Mesothelial cell of epicardium (in vitro differentiated cells): ENCODE results near the gene SNX7. TPM values are rescaled to one million over a fixed set of nuclear protein-coding genes. Genes with fewer than 3 reads are reported as not detected.

ENCODE experiments used
- DNase-seq, 2 experiments: peaks; one replicate each; pipeline ENCODE4 v3.0.0; 2021; ENCODE audit warnings: low spot score in 2 of 2; ENCODE audit not compliant: unreplicated experiment in 2 of 2
- H3K27ac Mint-ChIP-seq: 2 replicates; pipeline ENCODE4 v1.8.0; 2021; ENCODE audit warnings: mixed read lengths
- H3K27me3 Mint-ChIP-seq: 2 replicates; pipeline ENCODE4 v1.8.0; 2021; ENCODE audit warnings: low read depth, mixed read lengths
- H3K36me3 Mint-ChIP-seq: 2 replicates; pipeline ENCODE4 v1.8.0; 2021; ENCODE audit warnings: mixed read lengths
- H3K4me1 Mint-ChIP-seq: 2 replicates; pipeline ENCODE4 v1.8.0; 2021; ENCODE audit warnings: mixed read lengths
- H3K4me3 Mint-ChIP-seq: 2 replicates; pipeline ENCODE4 v1.8.0; 2021; ENCODE audit warnings: mild to moderate bottlenecking, moderate library complexity, mixed read lengths
- H3K9me3 Mint-ChIP-seq: 2 replicates; pipeline ENCODE4 v1.8.0; 2021; ENCODE audit warnings: mixed read lengths
- CTCF ChIP-seq: fragments of 200-600 bp; sonication (generic); IDR thresholded peaks from one replicate; pipeline ENCODE4 v1.5.0; 2021; ENCODE audit warnings: antibody characterized with exemption; ENCODE audit not compliant: unreplicated experiment
- total RNA-seq: library from RNA; stranded (reverse); gene quantifications from 3 replicates; pipeline ENCODE4 v1.2.1, GENCODE V29; 2021

The SNX7 gene
- total RNA-seq, 1 donor from 2014 or later, result 16.1 TPM

GRCh38 chr1:98766255-98766654 lies 104.7 kb downstream of the SNX7 start:
- Mint-ChIP-seq H3K36me3 (peaks cover 3% of the 10 kb centered on the region), H3K4me1 (no peaks in the 10 kb centered on the region), H3K4me3 (no peak overlapping the region), H3K9me3 (no peaks in the 10 kb centered on the region), H3K27me3 (no peaks in the 10 kb centered on the region), H3K27ac (no peak overlapping the region)
- TF ChIP-seq CTCF, result no peak
- DNase-seq, result no peak

- H3K36me3 Mint-ChIP-seq, result no peaks in the 10 kb centered on the region
- no peaks in the 10 kb centered on the region for H3K27me3 Mint-ChIP-seq
- TF ChIP-seq CTCF, result no peak
- H3K27ac Mint-ChIP-seq, result no peak overlapping the region
- no peaks in the 10 kb centered on the region for H3K4me1 Mint-ChIP-seq
- H3K4me3 Mint-ChIP-seq, result no peak overlapping the region
- no peaks in the 10 kb centered on the region for H3K9me3 Mint-ChIP-seq
- DNase-seq, result no peak
Measured at GRCh38 chr1:98769162-98769561, 107.6 kb downstream of the SNX7 start.

- H3K4me1 Mint-ChIP-seq, result no peaks in the 10 kb centered on the region
- no peak overlapping the region for H3K27ac Mint-ChIP-seq
Measured at GRCh38 chr1:98781906-98782305, 120.4 kb downstream of the SNX7 start.

GRCh38 chr1:98783821-98784220 lies 122.3 kb downstream of the SNX7 start:
- H3K4me3 Mint-ChIP-seq, result no peak overlapping the region
- no peak for TF ChIP-seq CTCF
- peaks cover 31% of the 10 kb centered on the region for H3K9me3 Mint-ChIP-seq
- H3K36me3 Mint-ChIP-seq, result peaks cover 5% of the 10 kb centered on the region
- H3K27ac Mint-ChIP-seq, result no peak overlapping the region
- H3K27me3 Mint-ChIP-seq, result no peaks in the 10 kb centered on the region
- no peak for DNase-seq
- no peaks in the 10 kb centered on the region for H3K4me1 Mint-ChIP-seq

More at GRCh38 chr1:98781906-98782305, 120.4 kb downstream of the SNX7 start:
- Mint-ChIP-seq H3K9me3 (peaks cover 20% of the 10 kb centered on the region), H3K36me3 (peaks cover 5% of the 10 kb centered on the region), H3K4me3 (no peak overlapping the region), H3K27me3 (no peaks in the 10 kb centered on the region)
- no peak for TF ChIP-seq CTCF
- DNase-seq, result no peak

- no peak for DNase-seq
- Mint-ChIP-seq H3K4me1 (no peaks in the 10 kb centered on the region), H3K9me3 (peaks cover 15% of the 10 kb centered on the region), H3K36me3 (no peaks in the 10 kb centered on the region), H3K4me3 (no peak overlapping the region), H3K27ac (no peak overlapping the region), H3K27me3 (peaks cover 15% of the 10 kb centered on the region)
- TF ChIP-seq CTCF, result no peak
Measured at GRCh38 chr1:98791498-98791897, 130.0 kb downstream of the SNX7 start.

- peaks cover 15% of the 10 kb centered on the region for H3K27me3 Mint-ChIP-seq
- DNase-seq, result no peak
- H3K4me3 Mint-ChIP-seq, result no peak overlapping the region
- no peak overlapping the region for H3K27ac Mint-ChIP-seq
- no peak for TF ChIP-seq CTCF
- H3K4me1 Mint-ChIP-seq, result no peaks in the 10 kb centered on the region
- H3K36me3 Mint-ChIP-seq, result no peaks in the 10 kb centered on the region
- H3K9me3 Mint-ChIP-seq, result peaks cover 8% of the 10 kb centered on the region
Measured at GRCh38 chr1:98792123-98792522, 130.6 kb downstream of the SNX7 start.
